G401.6 (cell line): ENCODE measurements around the gene ELOVL6.
A peak's percentile ranks its signal among the peaks of the same experiment; 100 is the strongest.
"Not testable (repeated sequence)": the region's sequence is repeated elsewhere in the genome, so short reads cannot be mapped to it uniquely, and the experiment has no call there.

Experiments used
- FAIRE-seq: peaks from 2 replicates; lab custom pipeline; 2012; peaks lifted over from hg19 to GRCh38; lab: Jason Lieb, UNC

ELOVL6 gene

DNA sequence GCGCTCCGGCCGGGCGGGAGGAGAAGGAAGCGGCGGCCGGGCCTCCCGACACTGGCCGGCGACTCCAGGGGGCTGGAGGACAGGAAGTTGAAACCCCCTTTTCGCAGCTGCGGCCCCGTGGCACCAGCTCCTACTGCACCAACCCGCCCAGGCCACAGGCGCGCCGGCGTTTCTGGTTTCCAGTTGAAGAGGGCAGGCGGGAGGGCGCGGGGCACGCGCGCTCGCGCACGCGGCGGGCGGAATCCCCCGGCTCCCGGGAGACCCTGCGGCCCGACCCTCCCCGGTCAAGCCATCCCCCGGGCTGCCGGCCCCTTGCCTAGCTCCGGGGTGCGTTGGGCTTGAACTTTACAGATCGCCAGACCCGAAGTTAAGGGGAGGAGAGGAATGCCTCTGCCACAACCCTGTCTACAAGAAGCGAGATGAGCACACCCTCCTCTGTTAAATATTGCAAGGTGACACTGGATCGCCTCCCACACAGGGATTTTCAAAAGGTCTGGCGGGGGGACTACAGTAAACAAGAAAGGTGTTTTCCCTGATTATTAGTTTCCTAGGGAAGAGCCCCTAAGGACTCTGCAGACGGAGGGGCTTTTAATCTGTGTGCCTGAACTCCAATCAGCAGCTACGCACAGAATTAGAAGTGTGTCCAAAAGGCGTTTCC is 1.4 kb downstream of the ELOVL6 start:
- no peak for FAIRE-seq

DNA sequence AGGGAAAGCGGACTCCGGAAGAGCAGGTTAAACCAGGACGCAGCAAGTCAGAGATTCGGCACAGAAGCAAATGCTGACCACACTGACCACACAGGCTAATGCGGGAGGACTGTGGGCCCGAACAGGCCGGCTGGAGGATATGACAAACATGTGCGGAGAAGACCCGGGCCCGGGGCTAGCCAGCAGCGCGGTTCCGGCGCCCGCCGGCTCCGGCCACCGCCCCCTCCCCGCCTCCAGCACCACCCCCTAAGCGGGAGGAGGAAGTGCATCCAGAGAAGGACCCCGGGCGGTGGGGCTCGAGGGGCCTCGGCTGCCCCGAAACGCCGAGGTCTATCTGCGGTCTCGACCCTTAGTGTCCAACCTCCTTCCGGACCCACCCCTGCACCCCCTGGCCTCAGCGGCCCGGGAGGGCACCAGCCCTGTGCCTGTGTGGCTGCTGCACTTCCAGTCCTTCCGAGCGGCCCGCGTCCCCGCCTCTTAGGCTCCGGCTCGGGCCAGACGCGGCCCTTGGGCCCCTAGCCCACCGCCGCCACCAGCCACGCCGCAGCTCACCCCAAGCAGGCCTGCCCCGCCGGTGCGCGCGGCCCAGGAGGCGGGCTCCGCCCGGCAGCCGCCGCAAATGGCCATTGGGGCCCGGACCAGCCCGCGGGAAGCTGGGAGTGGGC is 2.1 kb downstream of the ELOVL6 start:
- no peak for FAIRE-seq

DNA sequence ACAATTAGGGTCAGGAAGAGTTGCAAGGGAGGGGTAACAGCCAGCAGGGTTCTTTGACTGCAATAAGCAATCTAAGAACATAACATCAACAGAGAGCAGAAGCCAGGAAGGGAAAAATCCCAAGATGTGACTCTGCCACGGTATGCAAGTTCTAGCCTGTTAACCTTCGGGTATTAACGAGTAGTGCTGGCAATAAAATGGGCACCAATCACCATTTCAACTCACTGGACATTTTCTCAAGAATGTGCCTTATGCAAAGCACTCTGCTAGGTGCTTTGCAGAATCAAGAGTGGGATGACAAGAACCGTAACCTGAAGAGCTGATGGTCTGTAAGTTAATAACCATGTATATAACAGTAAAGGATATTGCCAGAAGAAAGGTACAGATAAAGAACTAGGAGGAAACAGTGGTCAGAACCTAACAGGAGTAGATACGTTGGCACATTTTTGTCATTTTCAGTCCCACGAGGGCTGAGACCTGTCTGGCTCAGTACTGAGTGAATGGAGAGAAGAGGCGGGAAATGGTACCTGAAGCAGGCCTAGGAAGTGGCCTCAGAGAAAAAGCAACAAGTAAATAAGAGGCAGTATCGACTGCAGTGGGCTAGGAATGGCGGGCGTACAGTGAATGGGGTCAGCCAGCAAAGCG is 2.7 kb downstream of the ELOVL6 start:
- no peak for FAIRE-seq

DNA sequence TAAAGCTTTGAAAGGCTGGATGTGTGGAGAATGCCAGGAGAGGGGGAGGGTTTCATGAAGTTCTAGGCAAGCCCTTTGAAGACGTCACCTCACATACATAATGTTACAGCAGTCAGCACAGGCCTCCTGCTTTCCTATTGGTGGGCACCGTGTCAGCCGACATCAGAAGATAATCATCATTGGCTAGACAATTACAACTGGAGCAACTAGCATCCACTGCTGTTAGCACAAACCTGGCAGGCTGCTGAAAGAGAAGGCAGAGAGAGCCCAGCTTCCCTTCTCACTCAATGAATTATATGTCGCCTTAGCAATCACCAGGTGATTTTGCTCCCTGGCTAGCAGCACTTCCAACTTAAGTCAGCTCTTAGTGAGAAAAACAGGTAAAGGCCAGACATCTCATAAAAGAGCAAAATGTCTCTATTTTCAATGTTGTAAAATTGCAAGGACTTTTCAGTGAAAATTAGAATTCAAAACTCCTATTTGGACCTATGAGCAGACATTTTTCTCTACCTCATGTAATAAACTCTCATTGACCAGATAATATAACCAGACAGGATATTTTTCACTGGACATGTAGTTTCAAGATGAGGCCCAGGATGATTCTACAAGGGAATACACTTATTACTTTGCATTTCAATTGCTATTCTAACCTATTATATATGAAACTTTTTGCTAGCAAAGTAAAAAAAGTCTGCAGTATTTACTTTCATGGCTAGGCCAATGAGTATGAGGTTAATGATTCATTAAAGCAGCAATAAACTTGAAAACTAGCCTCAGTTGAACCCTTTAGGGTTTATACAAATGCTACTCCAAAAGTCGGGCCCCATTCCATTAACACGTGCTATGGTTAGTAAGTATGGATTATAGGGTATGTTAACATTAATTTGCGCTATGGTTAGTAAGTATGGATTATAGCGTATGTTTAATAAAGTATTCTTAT is 4.3 kb downstream of the ELOVL6 start:
- FAIRE-seq, result peak; percentile 96

DNA sequence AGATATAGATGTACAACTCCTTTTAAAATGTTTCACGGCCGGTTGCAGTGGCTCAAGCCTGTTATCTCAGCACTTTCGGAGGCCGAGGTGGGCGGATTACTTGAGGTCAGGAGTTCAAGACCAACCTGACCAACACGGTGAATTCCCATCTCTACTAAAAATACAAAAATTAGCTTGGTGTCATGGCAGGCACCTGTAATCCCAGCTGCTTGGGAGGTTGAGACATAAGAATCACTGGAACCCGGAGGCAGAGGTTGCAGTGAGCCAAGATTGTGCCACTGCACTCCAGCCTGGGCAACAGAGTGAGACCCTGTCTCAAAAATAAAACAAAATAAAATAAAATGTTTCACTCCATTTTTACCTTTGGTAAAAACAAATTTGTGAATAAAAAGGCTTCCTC is 5.1 kb downstream of the ELOVL6 start:
- FAIRE-seq, result not testable (repeated sequence)

DNA sequence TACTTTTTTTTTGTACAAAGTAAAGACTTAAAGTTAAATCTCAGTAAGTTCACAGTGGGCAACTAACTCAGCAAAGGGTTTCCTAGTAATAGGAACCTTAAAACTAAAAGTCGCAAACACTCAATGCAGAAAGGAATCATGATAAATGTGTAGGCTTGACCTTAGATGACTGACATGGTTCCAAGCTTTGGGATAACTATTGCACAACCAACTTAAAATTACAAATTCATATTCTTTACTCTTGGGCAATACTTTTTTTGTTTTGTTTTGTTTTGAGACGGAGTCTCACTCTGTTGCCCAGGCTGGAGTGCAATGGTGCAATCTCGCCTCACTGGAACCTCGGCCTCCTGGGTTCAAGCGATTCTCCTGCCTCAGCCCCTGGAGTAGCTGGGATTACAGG is 8.2 kb downstream of the ELOVL6 start:
- no peak for FAIRE-seq

DNA sequence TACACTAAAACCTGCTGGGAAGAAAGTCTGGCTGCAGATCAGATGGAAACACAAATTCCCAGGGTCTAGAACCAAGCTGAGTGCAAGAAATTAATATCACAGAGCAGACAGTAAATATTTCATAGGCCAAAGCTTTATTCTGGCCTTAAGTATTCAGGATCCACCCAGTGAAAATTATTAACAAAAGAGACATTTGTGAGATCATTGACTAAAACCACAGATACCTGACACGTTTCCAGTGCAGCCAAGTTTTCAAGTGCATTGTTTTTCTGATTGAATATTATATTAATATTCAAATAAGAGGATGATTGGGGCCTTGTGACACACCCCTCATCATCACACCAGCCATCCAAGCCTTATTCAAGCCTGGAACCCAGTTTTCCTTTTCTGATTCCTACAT is 10.3 kb downstream of the ELOVL6 start:
- FAIRE-seq, result no peak

DNA sequence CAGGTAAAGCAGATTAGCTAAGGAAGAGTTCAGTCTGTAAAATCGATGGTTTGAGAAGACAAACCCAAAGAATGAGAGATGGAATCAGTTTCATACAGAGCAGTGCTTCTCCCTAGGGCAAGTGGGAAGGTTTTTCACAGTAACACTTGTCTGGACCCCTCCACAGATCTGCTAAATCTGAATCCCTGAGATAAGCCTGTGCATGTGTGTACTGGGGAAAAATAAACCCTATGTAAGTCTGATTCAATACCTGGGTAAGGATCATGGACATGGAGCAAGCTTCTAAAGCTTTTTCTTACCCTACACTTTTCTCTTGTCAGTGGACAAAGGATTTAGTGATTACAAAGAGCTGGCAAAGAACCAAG is 13.6 kb downstream of the ELOVL6 start:
- no peak for FAIRE-seq

DNA sequence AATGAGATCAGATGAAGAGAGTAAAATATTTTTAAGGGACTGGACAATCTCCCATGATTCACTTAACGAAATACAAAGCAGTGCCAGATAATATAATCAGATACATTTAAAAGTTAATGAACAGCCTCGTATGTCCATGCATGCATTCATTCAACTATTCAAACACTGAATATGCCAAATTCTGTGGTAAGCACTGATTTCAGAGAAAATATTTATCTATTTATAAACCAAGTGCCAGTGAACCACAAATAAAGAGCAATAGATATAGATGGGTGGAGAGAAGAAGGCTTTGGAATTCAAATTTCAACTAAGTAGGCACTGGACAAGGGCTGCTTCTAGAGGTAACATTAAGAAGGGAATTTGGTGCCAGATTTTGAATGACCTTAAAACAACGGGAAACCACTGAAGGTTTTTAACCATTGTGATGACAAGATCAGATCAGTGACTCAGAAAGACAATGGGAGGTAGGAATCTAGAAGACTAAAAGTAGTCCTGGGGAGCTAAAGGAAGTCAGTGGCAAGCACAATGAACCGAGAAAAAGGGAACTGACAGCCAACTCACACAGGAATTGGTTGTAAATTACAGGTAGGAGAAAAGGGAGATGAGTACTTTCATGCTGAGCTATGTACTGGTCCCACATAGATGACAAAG is 14.2 kb downstream of the ELOVL6 start:
- no peak for FAIRE-seq

DNA sequence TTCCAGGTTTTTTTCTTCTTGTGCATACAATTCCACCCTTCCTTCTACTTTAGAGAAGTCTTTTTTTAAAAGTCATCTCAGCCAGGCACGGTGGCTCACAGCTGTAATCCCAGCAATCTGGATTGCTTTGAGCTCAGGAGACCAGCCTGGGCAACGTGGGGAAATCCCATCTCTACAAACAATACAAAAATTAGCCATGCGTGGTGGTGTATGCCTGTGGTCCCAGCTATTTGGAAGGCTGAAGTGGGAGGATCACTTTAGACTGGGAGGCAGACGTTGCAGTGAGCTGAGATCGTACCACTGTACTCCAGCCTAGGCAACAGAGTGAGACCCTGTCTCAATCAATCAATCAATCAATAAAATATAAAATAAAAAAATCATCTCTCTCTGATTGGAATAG is 14.8 kb downstream of the ELOVL6 start:
- FAIRE-seq, result no peak

DNA sequence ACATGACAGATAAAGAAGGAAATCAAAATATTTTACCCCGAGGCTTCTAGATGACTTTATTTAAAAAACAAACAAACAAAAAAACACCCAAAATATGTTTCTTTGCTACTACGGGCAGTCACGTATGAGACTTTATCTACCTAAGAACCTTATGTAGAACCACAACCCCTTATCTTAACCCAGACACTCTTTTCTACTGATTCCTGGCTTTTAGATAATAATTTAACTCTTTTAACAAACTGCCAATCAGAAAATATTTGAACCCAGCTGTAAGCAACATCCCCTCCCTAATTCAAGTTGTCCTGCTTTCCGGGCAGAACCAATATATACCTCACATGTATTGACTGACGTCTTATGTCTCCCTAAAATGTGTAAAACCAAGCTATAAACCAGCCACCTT is 15.4 kb downstream of the ELOVL6 start:
- FAIRE-seq, result no peak

DNA sequence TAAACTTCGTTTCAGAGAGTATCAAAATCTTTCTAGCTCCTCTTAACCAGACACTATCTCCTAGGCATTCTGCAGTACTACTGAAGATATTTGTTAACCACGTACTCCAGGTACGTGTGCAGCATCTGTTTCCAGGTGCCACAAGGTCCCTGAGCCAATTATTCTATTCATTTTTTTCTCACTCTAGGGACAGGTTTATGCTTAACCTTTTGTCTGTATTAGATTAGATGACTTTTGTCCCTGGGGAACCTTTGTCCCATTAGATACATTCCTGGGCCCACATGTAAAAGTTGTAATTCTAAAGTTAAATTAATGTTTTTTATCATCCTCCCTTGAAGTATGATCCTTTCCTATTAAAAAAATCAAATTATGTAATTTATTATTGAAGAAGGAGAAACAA is 16.5 kb downstream of the ELOVL6 start:
- no peak for FAIRE-seq

DNA sequence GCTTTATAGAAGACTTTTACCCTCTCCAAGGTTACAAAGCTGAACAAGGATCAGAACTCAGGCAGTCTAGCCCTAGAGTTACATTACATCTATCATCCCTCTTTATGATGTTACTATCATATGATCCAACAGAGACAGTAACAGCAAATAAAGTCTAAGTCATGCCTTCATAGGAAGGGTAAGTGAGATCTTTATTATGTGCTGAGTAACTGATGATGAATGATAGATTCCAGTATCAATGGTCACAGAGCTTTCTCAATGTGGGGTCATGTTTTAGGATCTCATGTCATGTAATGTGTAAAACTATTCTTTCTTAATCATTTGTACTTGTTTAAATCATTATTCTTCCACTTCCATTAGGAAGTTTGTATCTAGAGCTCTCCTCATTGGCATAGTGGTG is 22.8 kb downstream of the ELOVL6 start:
- FAIRE-seq, result no peak

DNA sequence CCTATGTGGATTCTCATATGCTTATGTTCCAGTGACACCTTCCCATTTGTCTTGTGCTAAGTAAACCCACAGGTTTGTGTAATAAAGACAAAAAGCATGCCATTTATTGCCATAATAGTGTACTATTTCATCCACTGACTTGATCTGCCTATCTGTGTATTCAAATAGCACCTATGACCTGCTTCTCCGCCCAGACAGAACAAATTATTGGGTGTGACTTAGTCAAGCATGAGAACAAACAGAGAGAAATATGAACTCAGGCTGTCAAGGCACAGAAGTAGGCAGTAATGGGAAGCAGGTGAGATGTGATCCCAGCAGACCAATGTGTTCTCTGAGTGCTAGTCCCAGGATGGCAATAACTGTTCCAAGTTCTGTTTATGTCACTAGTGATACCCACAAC is 25.4 kb downstream of the ELOVL6 start:
- no peak for FAIRE-seq

DNA sequence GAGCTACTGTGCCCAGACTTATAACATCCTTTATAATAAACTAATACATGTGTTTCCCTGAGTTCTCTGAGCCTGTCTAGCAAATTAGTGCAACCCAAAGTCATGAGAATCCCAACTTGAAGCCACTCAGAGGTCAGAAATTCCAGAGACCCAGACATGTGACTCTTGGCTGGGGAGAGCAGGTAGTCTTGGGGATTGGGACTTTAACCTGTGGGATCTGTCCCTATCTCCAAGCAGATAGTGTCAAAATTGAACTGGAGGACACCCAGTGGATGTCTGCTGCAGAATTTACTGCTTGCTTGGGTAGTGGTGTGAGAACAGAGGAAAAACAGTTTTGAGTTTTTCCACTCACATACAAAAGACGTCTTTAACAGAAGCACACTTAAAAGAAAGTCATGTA is 26.4 kb downstream of the ELOVL6 start:
- FAIRE-seq, result no peak

DNA sequence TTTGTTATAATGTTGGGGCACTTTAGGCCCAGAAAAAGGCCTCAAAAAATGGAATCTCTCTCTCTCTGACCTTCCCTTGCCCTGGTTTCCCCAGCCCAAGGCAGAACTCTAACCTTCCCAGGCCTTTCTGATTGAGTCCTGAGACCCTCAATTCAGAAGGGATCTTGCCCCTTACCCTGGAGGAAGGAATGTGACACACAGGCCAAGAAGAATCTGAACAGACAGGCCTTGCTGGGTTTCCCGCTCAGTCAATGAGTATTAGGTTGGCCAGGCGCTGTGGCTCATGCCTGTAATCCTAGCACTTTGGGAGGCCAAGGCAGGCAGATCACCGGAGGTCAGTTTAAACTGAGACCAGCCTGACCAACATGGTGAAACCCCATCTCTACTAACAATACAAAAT is 27.6 kb downstream of the ELOVL6 start:
- no peak for FAIRE-seq

DNA sequence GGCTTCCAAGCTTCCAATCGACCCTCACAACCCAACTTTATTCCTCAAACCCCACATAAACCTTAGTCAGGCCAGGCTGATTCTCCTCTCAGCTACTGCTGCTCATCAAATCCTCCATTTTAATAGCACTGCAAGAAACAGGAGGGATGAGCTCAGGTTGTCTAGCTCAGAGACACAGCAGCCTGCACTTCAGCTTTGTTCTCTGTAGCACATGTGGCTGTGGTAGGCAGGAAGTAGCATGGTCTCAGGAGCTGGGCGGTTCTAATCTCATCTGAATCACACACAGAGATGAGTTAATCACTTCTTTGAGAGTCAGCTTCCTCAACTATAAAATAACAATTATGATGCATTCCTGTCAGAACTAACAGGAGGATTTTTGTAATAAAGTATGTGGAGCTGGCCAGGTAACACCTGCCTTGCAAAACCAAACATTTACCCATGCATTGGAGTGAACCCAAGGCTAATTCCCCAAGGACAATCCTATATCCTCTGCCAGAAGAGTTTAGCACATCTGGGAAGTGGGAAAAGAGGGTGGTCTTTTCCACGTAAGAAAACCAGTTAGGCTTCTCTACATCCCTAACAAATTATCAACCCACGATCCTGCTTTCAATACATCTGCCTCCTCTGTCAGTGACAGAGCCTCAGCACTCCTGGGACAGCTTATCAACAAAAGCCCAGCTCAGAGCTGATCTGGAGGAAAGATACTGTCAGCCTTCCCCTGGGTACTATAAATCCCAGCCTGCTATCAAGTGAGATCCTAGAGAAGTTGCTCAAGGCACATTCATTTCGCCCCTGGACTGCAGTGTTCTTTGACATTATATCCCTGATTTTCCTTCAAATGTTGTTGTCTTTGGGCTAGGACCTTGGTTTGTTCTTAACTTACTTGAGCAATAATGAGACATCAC is 32.8 kb downstream of the ELOVL6 start:
- FAIRE-seq, result no peak

DNA sequence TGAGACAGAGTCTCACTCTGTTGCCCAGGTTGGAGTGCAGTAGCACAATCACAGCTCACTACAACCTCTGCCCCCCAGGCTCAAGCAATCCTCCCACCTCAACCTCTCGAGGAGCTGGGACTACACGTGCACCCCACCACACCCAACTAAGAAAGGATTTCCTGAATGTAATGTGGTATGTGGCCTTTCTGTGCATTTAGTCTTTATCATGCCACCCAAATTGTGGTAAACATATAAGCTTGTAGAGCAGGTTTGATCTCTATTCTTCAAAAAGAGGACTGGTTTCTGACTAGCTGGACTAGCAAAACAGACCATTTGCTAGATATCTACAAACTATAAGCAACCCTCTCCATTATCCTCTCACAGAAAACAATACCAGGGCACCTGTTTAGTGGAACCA is 33.6 kb downstream of the ELOVL6 start:
- FAIRE-seq, result no peak

DNA sequence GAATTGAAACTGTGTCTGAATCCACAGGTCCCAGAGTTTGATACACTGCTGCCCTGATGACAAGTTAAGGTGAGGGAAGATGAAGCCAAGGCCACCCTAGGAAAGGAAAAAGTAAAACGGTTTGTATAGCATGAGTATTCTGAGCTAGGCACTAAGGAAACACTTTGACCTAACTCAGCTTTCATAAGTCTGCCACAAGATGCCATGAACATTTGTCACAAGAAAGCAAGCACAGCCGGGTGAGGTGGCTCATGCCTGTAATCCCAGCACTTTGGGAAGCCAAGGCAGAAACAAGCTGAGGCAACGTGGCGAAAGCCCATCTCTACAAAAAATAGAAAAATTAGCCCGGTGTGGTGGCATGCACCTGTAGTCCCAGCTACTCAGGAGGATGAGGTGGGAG is 34.2 kb downstream of the ELOVL6 start:
- no peak for FAIRE-seq

DNA sequence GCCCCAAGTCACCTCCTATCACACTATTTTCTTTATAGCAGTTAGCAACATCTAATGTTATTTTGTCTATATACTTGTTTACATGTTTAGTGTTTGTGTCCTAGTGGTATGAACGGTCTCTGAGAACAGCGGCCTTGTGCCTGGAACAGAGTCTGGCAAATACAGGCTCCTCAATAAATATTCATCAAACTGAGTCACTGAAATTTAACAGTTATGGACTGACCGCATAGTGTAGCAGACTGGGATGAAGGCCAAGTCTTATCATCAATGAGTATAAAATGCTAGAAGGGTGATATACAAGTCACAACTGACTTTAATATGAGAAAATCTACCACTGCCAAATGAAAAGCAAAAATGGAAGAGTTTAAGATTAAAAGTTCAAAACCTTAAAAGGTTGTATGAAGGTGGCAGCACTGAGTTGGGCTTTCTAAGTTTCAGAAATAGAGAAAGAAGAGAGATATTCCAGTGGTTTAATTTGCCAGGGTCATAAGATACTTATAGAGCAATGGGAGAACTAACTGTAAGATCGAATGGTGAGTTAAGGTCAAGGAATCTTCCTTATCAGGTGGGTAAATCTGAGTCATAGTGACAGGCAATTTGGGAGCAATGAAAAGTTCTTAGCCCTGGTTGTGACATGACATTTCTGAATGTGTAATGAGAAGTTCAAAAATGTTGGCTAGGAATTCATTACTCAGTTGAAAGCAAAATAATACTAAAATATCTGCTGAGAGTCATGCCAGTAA is 34.9 kb downstream of the ELOVL6 start:
- FAIRE-seq, result no peak

DNA sequence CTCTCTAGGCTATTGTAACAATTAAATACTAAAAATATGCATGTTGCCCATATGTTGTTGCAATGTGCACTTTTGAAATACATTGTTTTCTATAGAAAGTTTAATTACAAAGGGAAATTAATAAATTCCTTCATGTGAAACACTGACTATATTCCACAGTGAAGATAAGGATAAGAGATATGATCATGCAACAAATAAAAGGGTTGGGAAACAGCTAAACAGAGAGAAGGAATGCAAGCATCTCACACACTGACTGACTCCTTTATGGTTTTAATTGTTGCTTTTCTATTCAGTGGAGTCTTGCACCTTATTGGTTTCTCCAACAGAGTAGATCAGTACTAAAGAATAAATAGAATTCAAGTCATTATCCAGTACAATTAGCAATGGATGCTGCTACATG is 37.8 kb downstream of the ELOVL6 start:
- FAIRE-seq, result no peak
